GM21360 (cell line): ENCODE results near the gene VMP1.
"Not testable (repeated sequence)": the region's sequence is repeated elsewhere in the genome, so short reads cannot be mapped to it uniquely, and the experiment has no call there.

Experiments used
- ATAC-seq: cut with Tn5 transposase; IDR thresholded peaks from one replicate; pipeline ENCODE4 v1.9.1; 2021; ENCODE audit warnings: mild to moderate bottlenecking, moderate library complexity; ENCODE audit not compliant: unreplicated experiment

The VMP1 gene

GRCh38 chr17:59853919-59854729 is 146.7 kb downstream of the VMP1 start:
- not testable (repeated sequence) for ATAC-seq

- no peak for ATAC-seq
These were observed 149.7 kb downstream of the VMP1 start for GRCh38 chr17:59856859-59857794.

DNA sequence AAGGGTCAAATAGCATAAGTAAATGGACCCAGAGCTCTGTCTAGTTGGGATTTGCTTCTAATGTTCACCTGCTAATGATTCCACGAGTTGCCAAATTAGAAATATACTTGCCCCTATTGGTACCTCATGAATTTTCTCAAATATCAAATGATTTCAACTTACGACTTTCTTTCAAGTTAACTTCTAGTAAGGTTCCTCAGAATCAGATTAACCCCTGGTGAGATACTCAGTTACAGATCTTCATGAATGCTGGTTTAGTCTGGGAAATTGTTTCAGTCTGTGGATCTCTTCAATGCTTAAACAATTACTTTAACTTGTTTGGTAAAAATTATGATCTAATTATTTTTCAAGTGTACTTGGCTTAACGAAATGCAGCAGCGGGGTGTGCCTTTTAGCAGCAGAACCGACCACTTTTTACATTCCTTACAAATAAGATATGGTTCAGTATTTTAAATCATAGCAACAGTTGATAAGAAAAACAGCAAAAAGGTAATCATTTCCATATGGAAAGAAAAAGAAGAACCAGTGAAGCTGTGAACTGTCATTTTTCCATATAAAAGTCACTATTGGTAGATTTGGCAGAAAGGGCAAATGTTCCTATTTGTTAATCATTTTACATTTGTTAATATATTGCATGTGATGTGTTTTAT is 150.8 kb downstream of the VMP1 start:
- no peak for ATAC-seq

DNA sequence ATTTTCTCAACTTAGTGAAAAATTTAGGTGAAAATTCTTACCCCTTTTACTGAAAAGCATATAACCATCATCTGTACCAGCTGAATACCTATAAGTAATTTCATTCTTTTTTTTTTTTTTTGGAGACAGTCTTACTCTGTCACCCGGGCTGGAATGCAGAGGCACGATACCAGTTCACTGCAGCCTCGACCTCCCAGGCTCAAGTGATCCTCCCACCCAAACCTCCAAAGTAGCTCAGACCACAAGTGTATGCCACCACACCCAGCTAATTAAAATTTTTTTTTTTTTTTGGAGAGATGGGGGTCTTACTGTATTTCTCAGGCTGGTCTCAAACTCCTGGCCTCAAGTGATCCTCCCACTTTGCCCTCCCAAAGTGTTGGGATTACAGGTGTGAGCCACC is 151.5 kb downstream of the VMP1 start:
- ATAC-seq: no peak

- no peak for ATAC-seq
These were observed 152.1 kb downstream of the VMP1 start for GRCh38 chr17:59859444-59860025.

DNA sequence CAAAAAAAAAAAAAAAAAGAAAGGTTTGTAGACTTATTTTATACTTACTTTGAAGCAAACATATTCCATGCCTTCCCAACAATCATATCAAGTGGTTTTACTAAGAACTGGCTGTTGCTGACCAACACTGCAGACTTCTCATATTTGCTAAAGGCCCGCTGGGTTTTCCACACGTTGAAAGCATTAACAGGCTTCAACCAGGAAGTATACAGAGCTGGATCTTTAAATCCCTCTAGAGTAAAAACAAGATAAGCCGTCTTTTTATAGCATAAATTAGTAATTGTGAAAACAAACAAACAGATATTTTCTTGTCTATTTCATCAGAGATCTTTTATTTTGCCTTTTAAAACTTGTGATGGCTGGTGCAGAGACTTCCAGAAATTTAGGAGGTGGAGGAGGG is 156.2 kb downstream of the VMP1 start:
- no peak for ATAC-seq

DNA sequence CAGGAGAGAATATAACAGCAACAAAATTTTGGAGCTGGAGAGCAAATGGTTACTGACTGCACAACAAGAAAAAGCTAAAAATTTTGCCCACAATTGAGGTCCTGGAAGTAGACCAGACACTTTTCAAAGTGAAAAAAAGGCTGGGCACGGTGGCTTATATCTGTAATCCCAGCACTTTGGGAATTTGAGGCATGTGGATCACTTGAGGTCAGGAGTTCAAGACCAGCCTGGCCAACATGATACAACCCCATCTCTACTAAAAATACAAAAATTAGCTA is 162.4 kb downstream of the VMP1 start:
- no peak for ATAC-seq

DNA sequence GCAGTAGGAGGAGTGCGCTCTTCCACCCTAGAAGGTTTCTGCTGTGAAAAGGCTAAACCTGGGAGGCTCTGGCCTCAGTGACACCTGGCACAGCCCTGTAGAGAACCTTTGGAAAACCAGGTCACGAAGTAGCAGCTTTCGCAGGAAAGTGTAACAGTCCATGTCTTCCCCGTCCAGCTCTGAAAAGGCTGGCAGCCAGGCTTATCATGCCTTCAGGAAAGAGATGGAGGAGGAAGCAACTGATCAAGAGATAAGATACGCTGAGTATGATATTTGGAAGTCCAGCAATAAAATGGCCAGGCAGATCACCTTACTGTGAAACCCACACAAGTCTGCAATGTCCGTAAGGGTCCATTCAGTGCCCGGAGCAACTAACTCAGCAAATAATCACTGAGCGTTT is 163.0 kb downstream of the VMP1 start:
- no peak for ATAC-seq

GRCh38 chr17:59872351-59872750 is 164.9 kb downstream of the VMP1 start:
- no peak for ATAC-seq

DNA sequence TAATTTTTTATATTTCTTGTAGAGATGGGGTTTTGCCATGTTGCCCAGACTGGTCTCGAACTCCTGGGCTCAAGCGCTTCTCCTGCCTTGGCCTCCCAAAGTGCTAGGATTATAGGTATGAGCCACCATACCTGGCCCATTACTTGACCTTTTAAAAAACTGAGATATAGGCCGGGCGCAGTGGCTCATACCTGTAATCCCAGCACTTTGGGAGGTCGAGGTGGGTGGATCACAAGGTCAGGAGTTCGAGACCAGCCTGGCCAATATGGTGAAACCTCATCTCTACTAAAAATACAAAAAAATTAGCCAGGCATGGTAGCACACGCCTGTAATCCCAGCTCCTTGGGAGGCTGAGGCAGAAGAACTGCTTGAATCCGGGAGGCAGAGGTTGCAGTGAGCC is 166.0 kb downstream of the VMP1 start:
- not testable (repeated sequence) for ATAC-seq

- no peak for ATAC-seq
These were observed 166.9 kb downstream of the VMP1 start for GRCh38 chr17:59874376-59874775.

DNA sequence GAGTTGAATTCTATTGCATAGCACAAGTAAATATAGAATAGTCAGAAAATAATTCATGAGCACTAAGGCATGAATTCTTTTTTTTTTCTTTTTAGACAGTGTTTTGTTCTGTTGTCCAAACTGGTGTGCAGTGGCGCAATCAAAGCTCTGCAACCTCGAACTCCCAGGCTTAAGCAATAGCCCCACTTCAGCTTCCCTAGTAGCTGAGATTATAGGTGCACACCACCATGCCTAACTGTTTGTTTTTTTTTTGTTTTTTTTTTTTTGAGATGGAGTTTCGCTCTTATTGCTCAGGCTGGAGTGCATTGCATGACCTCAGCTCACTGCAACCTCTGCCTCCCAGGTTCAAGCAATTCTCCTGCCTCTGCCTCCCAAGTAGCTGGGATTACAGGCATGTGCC is 168.7 kb downstream of the VMP1 start:
- no peak for ATAC-seq

- no peak for ATAC-seq
These were observed 170.5 kb downstream of the VMP1 start for GRCh38 chr17:59877965-59878364.

- no peak for ATAC-seq
These were observed 171.2 kb downstream of the VMP1 start for GRCh38 chr17:59878624-59879023.

DNA sequence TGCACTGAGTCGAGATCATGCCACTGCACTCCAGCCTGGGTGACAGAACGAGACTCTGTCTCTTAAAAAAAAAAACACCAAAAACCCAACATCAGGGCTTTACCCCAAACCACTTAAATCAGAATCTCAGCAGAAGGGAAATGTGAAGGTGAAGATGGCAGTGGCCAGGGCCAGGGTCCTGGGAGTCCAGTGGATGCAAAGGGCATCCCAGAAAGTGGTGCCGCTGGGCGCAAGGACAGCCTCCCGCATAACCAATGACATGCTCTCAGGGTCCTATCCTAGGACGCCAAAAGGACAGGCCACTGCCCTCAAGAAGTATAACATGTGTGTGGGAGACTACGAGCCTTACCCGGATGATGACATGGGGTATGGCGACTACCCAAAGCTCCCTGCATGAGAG is 177.4 kb downstream of the VMP1 start:
- ATAC-seq: no peak

DNA sequence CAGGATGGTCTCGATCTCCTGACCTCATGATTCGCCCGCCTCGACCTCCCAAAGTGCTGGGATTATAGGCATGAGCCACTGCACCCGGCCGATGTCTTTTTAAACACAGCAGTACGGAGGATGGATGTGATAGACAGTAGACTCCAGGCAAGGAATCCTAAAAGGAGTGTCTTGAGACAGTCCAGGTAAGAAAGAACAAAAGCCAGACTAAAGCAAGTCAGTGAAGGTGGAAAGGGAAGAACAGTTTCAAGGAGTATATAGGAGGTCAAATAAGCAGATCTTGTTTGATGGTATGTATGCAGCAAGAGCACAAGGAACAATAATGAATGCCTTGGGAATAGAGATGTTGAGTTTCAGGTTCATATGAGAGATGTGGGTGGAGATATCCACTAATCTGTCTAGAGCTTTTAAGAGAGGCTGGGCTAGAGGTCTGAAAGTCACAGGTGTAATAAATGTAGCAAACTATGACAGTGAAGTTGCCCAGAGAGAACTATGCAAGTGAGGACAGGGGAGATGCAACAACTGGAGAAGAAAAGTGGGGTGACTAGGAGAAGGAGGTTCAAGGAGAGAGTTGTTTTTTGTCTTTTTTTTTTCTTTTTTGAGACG is 180.8 kb downstream of the VMP1 start:
- ATAC-seq: no peak

- no peak for ATAC-seq
These were observed 183.3 kb downstream of the VMP1 start for GRCh38 chr17:59890720-59891119.
